Left colon (tissue), 2 donors: ENCODE measurements around the gene SLC13A5. TPM values are rescaled to one million over a fixed set of nuclear protein-coding genes. Genes with fewer than 3 reads are reported as not detected.

Experiments used
- ATAC-seq: fragments of 200-7000 bp; cut with Tn5 transposase; one replicate; pipeline ENCODE4 v1.9.1; 2020; ENCODE audit warnings: mild to moderate bottlenecking, moderate library complexity
- DNase-seq, 2 donors: peaks; one replicate each; pipeline ENCODE4 v3.0.0-alpha.2; 2020
- intact Hi-C, 2 donors: fragments of 100-400 bp; cut with DNase I in 1 of 2; cut with micrococcal nuclease in 1 of 2; formaldehyde crosslinking; loops; one replicate each; pipeline versions ENCODE4 v1.11.2 to v1.14.0; 2022; cut with DNase I, micrococcal nuclease
- total RNA-seq, 2 donors: library from RNA; stranded (reverse); fragmentation: NEBNext Ultra II Directional; extraction: Animal tissue kit (Norgen Biotek cat#: 25700); gene quantifications; one replicate each; pipeline ENCODE4 v1.2.1, GENCODE V29; 2021
- donor health status: DM: no; HTN: no; CAD: no.
- donor health status: DM: yes; HTN: yes; CAD: no.

SLC13A5 gene
- total RNA-seq, 2 donors from 2014 or later: not detected

DNA sequence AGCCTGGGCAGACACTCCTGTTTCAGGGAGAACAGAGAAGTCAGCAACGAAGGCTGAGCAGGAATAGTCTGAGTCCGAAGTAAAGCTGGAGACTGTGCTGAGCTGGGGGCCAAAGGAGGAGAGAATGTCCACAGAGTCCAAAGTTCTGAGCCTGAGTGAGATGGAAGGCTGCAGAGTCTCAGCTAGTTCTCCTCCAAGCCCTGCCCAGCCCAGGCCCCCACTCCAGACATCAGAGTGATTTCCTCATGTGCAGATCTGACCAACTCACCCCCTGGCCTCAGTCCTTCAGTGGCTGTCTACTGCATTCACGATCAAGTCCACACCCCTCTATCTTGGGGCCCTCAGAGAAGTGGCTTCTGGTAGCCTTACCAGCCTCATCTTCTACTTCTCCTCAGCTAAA is 21.6 kb downstream of the SLC13A5 start:
- no peak for DNase-seq
- no peak for ATAC-seq
- intact Hi-C loops: no loop called here

GRCh38 chr17:6690641-6691040 is 22.5 kb downstream of the SLC13A5 start:
- intact Hi-C loops: no loop called here
- DNase-seq (no peak), ATAC-seq (no peak)

DNA sequence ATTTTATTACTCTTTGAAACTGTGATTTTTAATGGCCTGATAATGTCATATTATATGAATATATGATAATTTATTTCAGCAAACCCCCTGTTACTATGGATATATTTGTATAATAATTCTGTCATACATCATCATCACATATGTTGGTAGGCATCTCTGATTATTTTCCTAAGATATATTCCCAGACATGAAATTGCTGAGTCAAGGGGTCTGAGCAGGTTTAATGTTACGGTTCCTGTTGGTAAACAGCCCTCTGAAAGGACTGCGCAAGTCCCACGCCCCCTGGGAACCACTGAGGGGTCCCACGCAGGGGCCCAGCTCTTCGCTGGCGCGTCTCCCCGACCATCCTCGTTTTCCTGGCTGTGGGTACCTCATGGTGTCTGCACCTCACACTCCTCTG is 24.2 kb downstream of the SLC13A5 start:
- ATAC-seq (no peak), DNase-seq (no peak)
- intact Hi-C loops: no loop called here

GRCh38 chr17:6686026-6686425 is 27.1 kb downstream of the SLC13A5 start:
- ATAC-seq (no peak), DNase-seq (no peak)
- intact Hi-C loops: no loop called here

GRCh38 chr17:6684881-6685767 is 28.0 kb downstream of the SLC13A5 start:
- ATAC-seq (no peak), DNase-seq (no peak)
- intact Hi-C loops: no loop called here

DNA sequence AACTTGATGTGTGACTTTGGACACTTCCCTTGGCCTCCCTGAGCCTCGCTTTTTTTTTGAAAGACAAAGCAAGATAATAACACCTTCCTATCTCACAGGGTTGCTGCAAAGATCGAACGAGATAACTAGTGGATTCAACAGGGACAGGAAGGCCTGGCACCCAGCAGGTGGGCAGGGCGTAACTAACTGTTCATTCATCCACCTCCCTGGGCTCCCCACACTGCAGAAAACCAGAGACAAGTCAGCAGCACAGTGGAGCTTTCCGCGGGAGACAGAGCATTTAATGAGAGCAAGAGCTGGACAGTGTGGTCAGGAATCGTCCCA is 28.7 kb downstream of the SLC13A5 start:
- DNase-seq (no peak), ATAC-seq (no peak)
- intact Hi-C loops: no loop called here

- intact Hi-C loops: no loop called here
- ATAC-seq (no peak), DNase-seq (no peak)
These were observed 29.3 kb downstream of the SLC13A5 start for GRCh38 chr17:6683730-6684459.

- DNase-seq (no peak), ATAC-seq (no peak)
These were observed 30.0 kb downstream of the SLC13A5 start for GRCh38 chr17:6683081-6683684.

DNA sequence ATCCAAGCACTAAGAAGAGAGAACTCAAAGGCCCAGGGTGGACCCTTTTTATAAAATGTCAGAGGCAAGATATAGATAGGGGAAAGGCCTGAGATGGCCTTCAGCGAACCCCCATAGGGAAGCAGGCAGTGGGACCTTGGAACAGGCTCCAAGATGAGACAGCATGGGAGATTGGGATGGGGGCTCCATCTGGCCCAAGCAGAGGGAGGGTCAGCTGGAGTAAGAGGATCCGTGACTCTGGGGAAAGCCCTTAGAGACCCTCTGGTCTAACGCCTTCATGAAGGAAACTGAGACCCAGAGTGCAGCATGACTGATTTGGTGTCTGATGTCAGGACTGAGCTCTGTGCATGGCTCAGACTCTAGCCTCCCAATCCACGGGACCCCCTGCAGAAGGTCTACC is 30.8 kb downstream of the SLC13A5 start:
- no peak for DNase-seq
- no peak for ATAC-seq
- intact Hi-C loops: no loop called here

More at GRCh38 chr17:6683081-6683684, 30.0 kb downstream of the SLC13A5 start:
- intact Hi-C loops: no loop called here

DNA sequence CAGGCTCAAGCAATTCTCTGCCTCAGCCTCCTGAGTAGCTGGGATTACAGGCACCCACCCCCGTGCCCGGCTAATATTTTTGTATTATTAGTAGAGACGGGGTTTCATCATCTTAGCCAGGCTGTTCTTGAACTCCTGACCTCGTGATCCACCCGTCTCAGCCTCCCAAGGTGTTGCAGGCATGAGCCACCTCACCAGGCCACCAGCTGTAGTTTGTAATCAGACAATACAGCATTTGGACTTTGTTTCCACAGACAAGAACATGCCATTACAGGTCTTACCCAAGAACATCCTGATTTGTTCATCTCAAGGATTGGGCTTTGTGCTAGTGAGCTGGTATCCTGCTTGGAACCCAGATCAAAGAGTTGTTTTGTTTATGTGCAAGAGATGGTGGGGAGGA is 31.5 kb downstream of the SLC13A5 start:
- ATAC-seq (no peak), DNase-seq (no peak)
- intact Hi-C loops: no loop called here

DNA sequence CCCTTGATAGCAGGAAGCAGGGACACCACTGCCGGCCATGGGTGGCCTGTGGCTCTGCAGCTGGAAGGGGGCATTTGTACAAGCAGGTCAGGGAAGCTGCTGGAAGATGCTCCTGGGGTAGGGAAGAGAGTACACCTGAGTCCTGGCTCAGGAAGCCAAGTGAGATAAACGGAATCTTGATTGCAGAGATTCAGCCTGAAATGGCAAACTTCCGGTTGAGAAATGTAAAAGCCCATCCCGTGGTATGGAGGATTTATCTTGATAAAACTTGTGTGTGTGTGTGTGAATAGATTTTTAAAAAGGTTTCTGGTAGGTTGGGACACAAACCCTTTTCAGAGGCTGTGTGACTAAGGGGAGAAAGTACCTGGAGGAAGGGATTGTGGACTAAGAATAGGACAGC is 32.0 kb downstream of the SLC13A5 start:
- intact Hi-C loops: no loop called here
- ATAC-seq: no peak
- no peak for DNase-seq

- ATAC-seq (no peak), DNase-seq (no peak)
- intact Hi-C loops: loop anchor here in 1 of 2 donors (10.0 kb wide), 1 partner anchor 156 kb away; the partner anchor contains the start of gene TEKT1
These were observed 33.9 kb downstream of the SLC13A5 start for GRCh38 chr17:6679241-6679640.

GRCh38 chr17:6677946-6678345 is 35.2 kb downstream of the SLC13A5 start:
- ATAC-seq (no peak), DNase-seq (no peak)
- intact Hi-C loops: loop anchor here in 1 of 2 donors (10.0 kb wide), 1 partner anchor 157 kb away; the partner anchor contains the start of gene TEKT1

- DNase-seq (no peak), ATAC-seq (no peak)
- intact Hi-C loops: loop anchor here in 1 of 2 donors (10.0 kb wide), 1 partner anchor 158 kb away; the partner anchor contains the start of gene TEKT1
These were observed 35.9 kb downstream of the SLC13A5 start for GRCh38 chr17:6677158-6677831.

DNA sequence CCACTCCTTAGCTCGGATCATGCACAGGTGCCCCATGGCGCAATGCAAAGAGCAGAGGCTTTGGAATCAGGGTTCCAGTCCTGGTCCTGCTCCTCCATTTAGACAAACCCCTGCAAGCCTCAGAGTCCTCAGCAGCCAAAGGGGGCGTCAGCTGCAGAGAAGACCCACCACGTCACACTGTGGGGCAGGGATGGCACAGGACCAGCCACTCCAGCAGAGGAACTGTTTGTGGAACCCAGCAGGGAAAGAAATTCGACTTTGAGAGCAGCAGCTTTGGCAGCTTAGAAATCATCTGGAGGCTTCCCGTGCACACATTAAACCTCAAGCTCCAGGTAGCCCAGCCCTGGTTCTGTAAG is 36.4 kb downstream of the SLC13A5 start:
- intact Hi-C loops: loop anchor here in 1 of 2 donors (10.0 kb wide), 1 partner anchor 158 kb away; the partner anchor contains the start of gene TEKT1
- ATAC-seq (no peak), DNase-seq (no peak)

DNA sequence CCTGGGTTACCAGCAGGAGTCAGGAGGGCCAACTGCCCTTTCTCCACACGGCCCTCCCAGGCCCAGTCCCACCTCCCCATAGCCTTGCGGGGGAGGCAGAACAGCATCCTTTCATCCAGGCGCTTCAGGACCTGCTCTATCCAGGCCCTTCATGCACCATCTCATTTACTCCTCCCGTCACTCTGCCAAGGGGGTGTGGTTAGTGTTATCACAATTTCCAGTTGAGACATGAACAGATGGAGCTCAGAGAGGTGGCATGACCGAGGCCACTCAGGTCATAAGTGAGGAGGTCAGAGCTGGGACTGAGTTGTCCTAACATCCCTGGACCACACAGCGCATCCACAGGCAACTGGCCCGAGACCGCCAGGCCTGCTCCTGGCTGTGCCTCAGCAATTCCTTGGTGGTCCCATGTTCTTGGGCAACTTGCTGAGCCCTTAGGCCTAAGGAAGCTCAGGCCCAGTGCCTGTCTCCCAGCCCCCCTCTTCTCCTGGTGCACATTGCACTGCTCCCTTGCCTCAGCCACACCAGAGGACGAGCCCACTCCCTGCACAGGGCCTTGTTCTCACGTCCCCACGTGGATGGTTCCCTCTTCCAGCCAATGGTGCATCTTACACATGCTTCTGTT is 37.9 kb downstream of the SLC13A5 start:
- no peak for ATAC-seq
- DNase-seq: no peak
- intact Hi-C loops: loop anchor here in 1 of 2 donors (10.0 kb wide), 1 partner anchor 159 kb away; the partner anchor contains the start of gene TEKT1

GRCh38 chr17:6674586-6674985 is 38.6 kb downstream of the SLC13A5 start:
- DNase-seq: no peak
- no peak for ATAC-seq
- intact Hi-C loops: loop anchor here in 1 of 2 donors (10.0 kb wide), 1 partner anchor 160 kb away; the partner anchor contains the start of gene TEKT1

GRCh38 chr17:6671431-6671830 is 41.7 kb downstream of the SLC13A5 start:
- ATAC-seq: no peak
- no peak for DNase-seq
- intact Hi-C loops: loop anchor here in 1 of 2 donors (10.0 kb wide), 1 partner anchor 163 kb away; the partner anchor contains the start of gene TEKT1
